ENCODE data around the gene ZNF683. TPM values are rescaled to one million over a fixed set of nuclear protein-coding genes. Genes with fewer than 3 reads are reported as not detected.

The ZNF683 gene
- total and polyA plus RNA-seq, 2 of the 4 experiments (the other 2 are of a cell fraction) = not detected

- 100% methylated on average over 1 of the region's 3 CpGs; no CpG with 5 or more reads in 1 of the 2 experiments for WGBS, 2 experiments (ENCODE audit: extremely low coverage in 2 of 2, insufficient read length in 1 of 2)
- H3K18ac ChIP-seq (ENCODE audit: low read depth, low read length) = no peak overlapping the region
- ATAC-seq (ENCODE audit: low read depth) = no peak
- no peaks in the 10 kb centered on the region for H3K9me1 ChIP-seq (ENCODE audit: insufficient read depth, low read length)
- no peak overlapping the region for H2BK20ac ChIP-seq (ENCODE audit: low read depth, low read length)
- no peak for TF ChIP-seq ELK1 (IDR thresholded peaks at IDR 0.05; ENCODE audit: borderline replicate concordance, low read depth, low read length)
- no peak for TF ChIP-seq MXI1 (IDR thresholded peaks at IDR 0.05; ENCODE audit: borderline replicate concordance, low read depth, low read length)
- TF ChIP-seq NFE2L2 (IDR thresholded peaks at IDR 0.05; ENCODE audit: low read depth, low read length) = no peak
- TF ChIP-seq RCOR1 (IDR thresholded peaks at IDR 0.05; ENCODE audit: insufficient replicate concordance, low read length) = no peak
- TF ChIP-seq USF2 (IDR thresholded peaks at IDR 0.05; ENCODE audit: low read depth, low read length) = no peak
- no peak for TF ChIP-seq MAZ (IDR thresholded peaks at IDR 0.05; ENCODE audit: borderline replicate concordance, low read depth, low read length)
- TF ChIP-seq MAFK (IDR thresholded peaks at IDR 0.05; ENCODE audit: low read depth, low read length) = no peak
- TF ChIP-seq FOS (IDR thresholded peaks at IDR 0.05; ENCODE audit: low read depth, low read length) = no peak
- no peak for DNase-seq
- H3K4ac ChIP-seq (ENCODE audit: low read depth, low read length) = no peak overlapping the region
- H2AK9ac ChIP-seq (replicated peaks; ENCODE audit: low read depth, low read length, poor library complexity) = no peak overlapping the region
- no peak overlapping the region for H3K4me2 ChIP-seq (ENCODE audit: low read depth, low read length)
- H2AK5ac ChIP-seq (ENCODE audit: low read depth, low read length) = no peak overlapping the region
- H4K91ac ChIP-seq (ENCODE audit: insufficient read depth, low read depth, low read length) = no peak overlapping the region
- ChIA-PET POLR2A (ENCODE audit: unreplicated experiment) (no interaction called here), CTCF (no interaction called here)
- H2BK120ac ChIP-seq (ENCODE audit: low read depth, low read length) = no peak overlapping the region
- H3K56ac ChIP-seq (ENCODE audit: extremely low read depth, insufficient read depth, low read length) = no peak overlapping the region
- H4K20me1 ChIP-seq (ENCODE audit: insufficient read depth, low read length) = no peaks in the 10 kb centered on the region
- H3K23ac ChIP-seq (ENCODE audit: low read depth, low read length) = no peak overlapping the region
- no peaks in the 10 kb centered on the region for H3K36me3 ChIP-seq (ENCODE audit: control insufficient read depth, insufficient read depth, low read length)
- H3K79me1 ChIP-seq (ENCODE audit: low read depth in 1 of 2, low read length in 2 of 2) = no peaks in the 10 kb centered on the region
- H3K14ac ChIP-seq (replicated peaks; ENCODE audit: low read depth, low read length) = no peak overlapping the region
- peaks cover 2% of the 10 kb centered on the region for H3K4me1 ChIP-seq (ENCODE audit: control insufficient read depth, insufficient read depth, low read length)
- dilution Hi-C loops (cut with HindIII; ENCODE audit: low sequenced_read_pairs, unreplicated experiment) (no loop called here), in situ Hi-C loops (cut with MboI; ENCODE audit: low sequenced_read_pairs) (no loop called here), intact Hi-C loops (cut with micrococcal nuclease) (no loop called here)
- no peak overlapping the region for H3K27ac ChIP-seq (ENCODE audit: insufficient read depth, low read length)
- no peak overlapping the region for H3K4me3 ChIP-seq (ENCODE audit: insufficient read depth, low read depth, low read length)
- H4K8ac ChIP-seq (ENCODE audit: low read depth in 2 of 2, low read length in 2 of 2) = no peak overlapping the region
- no peak overlapping the region for H3K9ac ChIP-seq (ENCODE audit: low read depth, low read length)
- no TSS peak for BruUV-seq (replicated peaks)
- H2AFZ ChIP-seq (replicated peaks; ENCODE audit: low read length, poor library complexity) = no peak overlapping the region
- H4K5ac ChIP-seq (ENCODE audit: low read depth, low read length) = no peak overlapping the region
- H2BK15ac ChIP-seq (ENCODE audit: low read depth, low read length) = no peak overlapping the region
- no peaks in the 10 kb centered on the region for H3K9me3 ChIP-seq (ENCODE audit: control insufficient read depth, insufficient read depth, low read length)
- no peaks in the 10 kb centered on the region for H3K27me3 ChIP-seq (ENCODE audit: control insufficient read depth, insufficient read depth, low read length)
- no peak overlapping the region for H2BK5ac ChIP-seq (ENCODE audit: low read depth, low read length, poor library complexity, severe bottlenecking)
Measured at GRCh38 chr1:26384076-26384475, 11.5 kb upstream of the ZNF683 start.
